GM19025 (cell line): ENCODE data around the gene SHISAL1.

Source experiments
- ATAC-seq: cut with Tn5 transposase; IDR thresholded peaks from one replicate; pipeline ENCODE4 v1.9.1; 2021; ENCODE audit warnings: mild to moderate bottlenecking, low read depth, moderate library complexity; ENCODE audit not compliant: unreplicated experiment

Gene SHISAL1

DNA sequence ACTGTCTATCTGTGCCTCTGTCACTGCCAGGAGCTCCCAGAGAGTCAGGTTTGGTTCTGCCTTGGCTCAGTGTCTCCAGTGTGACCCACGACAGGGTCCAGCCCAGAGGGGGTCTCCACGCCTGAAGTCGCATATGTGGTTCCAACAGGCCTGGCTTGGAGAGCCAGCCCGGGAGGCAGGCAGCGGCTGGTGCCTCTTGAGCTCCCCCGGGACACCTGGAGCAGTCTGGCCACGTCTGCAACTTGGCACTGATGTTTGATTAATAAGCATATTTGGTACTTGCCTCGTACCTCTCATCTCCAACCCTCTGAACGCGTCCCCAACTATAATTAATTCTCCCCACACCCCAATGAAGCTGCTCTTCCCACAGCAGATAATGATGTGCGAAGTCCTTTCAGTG lies 31.7 kb upstream of the SHISAL1 start:
- ATAC-seq = no peak

DNA sequence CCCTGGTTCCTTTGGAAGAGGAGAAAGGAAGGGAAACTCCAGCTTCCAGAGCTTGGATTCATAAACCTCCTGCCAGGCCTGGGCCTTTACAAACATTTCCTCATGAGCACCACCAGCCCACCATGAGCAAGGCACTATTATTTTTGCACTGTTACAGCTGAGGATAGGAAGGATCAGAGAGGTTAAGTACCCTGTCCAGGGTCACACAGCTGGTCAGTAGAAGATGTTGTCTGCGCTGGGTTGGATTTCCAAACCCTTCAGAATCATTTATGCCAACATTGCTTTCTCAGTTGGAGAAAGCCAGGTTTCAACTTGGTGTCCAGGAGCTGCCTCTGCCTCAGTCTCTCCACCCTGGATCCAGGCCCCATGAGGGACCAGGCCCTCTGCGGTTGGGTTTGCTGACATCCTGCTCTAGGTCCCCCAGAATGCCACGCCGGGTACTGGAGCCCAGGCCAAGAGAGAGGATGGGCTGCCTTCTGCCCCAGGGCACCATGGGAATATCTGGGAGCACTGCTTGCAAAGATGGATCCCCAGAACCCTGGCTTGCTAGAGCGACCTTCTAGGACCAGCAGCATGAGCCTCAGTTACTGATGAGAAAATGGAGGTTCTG lies 29.7 kb upstream of the SHISAL1 start:
- ATAC-seq = no peak

DNA sequence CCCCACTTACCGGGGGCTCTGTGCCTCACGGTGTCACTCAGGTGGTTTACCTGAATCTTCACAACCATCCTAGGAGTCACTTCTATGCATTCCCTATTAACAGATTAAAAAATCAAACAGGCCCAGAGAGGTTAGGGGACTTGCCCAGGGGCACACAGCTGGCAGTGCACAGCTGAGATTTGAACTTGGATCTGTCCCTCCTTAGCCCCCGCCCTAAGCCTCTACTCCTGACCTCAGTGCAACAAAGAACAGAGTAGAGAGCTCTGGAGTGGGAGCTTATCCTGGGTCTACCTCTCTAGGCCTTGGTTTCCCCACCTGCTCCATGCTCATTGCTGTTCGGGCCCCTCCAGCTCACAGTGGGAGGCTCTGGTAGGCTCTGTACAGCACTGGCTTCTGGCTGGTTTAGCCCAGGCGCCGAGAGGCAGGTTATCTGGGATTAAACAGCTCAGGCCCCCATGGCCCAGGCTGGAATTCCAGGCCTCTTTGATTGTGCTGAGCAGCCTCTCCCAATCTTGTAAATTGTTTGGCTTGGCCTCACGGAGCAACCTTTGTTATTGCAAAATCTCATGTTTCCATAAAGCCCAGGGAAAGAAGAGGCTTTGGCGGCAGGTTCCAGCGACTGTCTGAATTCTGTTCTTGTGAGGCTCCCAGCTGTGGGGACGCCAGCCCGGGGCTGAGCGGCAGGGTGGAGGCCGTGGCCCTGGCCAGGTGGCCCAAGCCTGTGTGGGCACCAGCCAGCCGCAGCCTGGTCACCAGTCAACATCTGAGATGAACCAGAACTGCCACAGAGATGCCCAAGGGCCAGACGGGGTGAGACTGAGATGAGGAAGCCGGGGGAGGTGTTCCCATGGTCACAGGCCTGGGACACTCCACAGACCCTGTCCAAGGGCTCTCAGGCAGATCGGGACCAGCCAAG lies 28.9 kb upstream of the SHISAL1 start:
- ATAC-seq = no peak

DNA sequence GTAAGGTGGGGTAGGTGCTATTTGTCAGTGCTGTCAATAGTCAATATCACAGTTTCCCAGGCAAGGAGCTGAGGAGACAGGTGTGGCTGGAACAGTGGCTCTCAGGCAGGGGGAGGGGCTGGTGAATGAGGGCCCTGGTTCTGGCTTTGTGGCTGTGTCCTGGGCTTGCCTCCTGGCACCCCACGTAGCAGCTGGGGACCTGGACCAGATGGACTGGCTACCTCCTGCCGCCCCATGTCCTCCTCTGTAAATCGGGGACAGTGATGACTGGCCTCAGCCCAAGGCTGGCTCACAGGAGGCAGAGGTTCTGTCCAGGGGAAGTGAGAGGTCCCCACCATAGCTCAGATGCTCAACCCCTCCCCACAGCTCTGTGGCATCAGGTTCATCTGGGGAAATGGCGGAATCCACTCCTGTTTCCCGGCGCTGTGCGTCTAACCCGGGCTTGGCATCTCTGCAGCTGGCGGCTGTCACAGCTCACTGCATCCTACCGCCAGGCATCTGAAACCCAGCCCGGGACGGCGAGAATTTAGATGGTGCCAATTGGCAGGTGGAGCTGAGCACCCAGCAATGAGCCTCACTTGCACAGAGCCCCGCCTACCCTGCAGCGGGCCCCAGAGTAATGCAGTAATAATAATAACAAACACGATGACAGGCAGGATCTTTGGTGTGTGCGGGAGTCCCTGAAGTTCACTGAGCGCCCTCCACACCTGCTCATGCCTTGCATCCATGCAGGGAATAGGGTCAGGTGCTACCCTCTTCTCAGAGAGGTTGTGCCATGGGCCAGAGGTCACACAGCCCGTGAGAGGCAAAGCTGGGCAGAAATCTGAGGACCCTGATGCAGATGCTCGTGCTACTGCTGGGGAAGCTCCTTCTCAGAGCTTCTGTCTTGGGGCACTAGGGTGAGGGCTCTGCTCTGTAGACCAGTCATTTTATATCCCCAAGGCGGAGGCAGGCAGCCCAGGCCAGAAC lies 27.8 kb upstream of the SHISAL1 start:
- no peak for ATAC-seq

DNA sequence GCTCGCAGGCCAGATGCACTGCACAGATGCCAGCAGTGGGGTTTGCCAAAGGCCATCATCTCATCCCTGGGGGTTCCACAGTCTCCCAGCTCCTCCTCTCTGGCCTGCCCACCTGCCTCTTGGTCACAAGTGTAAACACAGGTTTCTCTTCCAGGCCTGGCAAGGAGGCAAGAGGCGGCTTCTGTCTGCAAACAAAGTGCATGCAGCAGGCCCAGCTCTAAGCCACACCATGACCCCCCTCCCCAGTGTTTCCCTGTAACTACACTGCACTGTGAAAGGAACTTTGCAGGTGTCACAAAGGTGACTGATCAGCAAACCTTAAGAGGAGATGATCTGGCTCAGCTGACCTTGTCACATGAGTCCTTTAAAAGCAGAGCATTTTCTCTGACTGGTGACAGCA lies 26.2 kb upstream of the SHISAL1 start:
- ATAC-seq = no peak

DNA sequence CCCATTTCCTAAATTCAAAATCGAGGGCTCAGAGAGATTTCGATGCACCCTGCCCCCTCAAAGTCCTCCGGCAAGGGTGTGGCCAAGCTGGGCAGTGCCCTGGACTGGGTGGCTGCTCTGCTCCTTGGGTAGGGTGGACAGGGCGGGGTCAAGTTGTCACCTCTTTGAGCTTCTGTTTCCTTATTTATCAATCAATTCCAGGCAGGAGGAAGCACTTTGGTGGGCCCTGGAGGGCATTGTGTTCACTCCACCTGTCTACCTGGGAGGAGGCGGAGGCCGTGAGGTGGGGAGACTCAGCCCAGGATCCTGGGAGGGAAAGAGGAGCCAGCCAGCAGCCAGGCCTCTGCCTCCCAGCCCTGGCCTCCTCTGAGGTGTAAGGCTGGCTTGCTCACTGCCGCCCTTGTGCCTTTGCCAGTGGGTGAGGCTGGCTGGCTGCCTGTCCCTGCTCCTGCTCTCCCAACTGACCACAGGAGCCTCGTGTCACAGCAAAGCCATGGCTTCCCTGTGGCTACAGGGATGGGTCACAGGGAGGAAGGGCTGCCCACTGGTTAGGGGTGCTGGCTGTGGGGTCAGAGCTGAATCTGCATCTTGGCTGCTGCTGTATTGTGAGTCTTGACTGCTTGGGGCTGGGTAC lies 25.5 kb upstream of the SHISAL1 start:
- ATAC-seq = no peak

DNA sequence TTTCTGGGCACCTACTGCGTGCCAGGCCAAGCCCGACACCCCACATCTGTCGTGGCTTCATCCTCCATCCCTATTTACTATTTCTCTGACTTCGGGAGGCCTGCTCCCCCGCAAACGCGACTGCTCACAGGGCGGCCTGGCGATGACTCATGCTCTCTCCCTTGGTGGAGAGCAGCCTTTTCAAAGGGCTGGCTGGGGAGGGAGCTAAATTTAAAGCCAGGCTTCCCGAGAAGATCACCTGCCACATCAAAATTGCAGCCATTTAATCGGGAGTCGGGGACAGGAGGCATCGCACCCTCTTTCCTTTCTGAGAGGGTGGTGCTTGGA lies 24.9 kb upstream of the SHISAL1 start:
- no peak for ATAC-seq

DNA sequence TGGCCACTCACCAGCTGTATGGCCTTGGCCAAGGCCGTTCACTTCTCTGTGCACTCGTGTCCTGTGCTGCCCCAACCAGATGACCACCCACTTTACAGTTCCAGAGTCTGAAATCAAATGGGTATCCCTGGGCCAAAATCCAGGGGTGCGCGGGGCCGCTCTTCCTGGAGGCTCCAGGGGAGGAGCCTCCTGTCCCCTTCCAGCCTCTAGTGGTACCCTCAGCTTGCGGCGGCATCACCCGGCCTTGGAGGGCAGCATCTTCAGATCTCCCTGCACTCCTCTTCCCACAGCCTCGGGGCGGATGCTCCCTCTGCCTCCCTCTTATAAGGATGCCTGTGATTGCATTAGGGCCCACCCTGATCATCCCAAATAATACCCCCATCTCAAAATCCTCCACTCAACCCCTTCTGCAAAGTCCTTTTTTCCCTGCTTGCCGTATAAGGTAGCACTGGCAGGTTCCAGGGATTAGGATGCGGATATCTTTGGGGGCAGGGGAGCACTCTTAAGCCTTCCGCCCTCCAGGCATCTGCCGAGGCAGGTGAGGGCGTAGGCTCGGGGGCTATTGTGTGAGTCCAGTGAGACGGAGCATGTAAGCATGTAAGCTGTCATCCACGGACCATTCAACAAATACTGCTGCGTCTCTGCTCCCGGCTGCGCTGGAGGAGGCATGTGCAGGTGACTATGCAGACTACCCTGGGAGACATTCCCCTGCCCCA lies 24.4 kb upstream of the SHISAL1 start:
- ATAC-seq = no peak

DNA sequence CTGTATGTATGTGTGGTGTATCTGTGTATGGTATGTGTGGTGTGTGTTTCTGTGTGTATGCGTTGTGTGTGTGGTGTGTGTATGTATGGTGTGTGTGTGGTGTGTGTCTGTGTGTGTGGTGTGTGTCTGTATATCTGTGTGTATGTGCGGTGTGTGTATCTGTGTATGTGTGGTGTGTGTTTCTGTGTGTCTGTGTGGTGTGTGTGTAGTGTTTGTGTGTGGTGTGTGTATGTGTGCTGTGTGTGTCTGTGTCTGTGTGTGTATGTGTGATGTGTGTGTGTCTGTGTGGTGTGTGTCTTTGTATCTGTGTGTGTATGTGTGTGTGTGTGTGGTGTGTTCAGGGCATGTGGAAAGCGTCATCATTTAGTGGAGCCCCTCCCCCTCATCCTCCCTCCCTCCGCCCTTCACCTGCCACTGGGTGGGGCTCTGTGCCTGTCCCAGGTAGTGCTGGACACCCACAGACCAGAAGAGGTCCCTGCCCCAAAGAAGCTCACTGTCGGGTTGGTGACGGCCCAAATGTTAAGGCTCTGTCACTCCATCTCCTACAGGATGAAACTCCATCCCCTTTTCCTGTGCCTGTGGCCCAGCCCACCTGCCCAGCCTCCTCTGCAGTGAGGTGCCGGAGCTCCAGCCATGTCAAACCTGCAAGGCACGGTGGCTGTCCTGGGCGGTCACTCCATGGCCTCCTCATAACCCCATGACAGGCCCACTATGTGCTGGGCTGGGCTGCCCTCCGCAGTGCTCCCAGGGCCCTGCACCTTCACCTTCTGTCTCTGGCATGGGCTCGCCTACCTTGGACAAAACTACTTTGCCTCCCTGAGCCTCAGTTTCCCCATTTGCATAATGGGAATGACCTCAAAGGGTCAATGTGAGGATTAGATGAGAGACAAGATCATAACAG lies 23.4 kb upstream of the SHISAL1 start:
- no peak for ATAC-seq

DNA sequence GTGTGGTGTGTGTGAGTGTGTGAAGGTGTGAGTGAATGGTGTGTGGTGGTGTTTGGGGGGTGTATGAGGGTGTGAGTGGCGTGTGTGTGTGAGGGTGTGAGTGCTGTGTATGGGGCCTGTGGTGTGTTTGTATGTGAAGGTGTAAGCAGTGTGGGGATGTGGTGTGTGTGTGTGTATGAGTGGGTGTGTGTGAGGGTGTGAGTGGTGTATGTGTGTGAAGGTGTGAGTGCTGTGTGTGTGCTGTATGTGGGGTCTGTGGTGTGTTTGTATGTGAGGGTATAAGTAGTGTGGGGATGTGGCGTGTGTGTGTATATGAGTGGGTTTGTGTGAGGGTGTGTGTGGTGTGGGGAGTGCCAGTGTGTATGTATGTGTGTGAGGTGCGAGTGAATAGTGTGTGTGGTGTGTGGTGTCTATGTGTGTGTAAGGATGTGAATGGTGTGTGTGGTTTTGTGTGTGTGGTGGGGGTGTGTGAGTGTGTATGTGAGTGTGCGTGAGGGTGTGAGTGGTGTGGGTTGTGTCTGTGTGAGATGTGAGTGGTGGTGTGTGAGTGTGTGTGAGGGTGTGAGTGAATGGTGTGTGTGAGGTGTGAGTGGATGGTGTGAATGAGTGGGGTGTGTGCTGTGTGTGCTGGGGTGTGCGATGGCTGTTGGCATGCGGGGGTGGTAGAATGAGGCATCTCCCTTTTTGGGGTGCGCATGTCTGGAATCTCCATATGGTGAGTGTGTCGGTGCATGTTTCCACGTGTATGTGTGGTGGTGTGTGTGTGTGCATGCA lies 22.5 kb upstream of the SHISAL1 start:
- ATAC-seq = no peak

DNA sequence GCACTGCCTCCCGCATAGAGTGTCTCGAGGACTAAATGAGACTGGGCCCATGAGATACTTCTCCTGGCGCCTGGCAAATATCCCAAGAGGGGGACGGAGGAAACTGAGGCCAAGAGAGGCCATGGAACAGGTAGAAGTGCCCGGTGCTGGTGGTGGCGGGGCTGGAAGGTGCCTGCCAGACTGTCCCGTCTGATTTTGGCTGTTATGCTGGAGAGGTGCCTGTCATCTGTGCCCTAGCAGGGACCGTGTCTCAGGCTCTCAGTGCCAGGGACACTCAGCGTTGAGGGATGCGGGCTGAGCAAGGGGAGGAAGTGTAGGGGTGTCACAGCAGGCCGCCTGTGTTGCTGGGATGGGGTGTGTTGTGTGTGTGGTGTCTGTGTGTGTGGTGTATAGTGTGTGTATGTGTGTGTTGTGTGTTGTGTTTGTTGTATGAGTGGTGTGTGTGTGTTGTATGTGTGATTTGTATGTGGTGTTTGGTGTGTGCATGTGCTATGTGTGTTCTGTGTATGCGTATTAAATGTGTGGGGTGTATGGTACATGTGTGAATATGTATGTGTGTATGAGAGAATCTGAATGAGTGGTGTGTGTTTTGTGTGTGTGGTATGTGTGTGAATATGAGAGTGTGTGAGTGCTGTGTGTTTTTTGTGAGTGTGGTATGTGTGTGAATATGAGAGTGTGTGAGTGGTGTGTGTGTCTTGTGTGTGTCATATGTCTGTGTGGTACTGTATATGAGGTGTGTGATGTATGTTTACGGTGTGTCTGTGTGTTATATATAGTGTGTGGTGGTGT lies 21.3 kb upstream of the SHISAL1 start:
- ATAC-seq = no peak

DNA sequence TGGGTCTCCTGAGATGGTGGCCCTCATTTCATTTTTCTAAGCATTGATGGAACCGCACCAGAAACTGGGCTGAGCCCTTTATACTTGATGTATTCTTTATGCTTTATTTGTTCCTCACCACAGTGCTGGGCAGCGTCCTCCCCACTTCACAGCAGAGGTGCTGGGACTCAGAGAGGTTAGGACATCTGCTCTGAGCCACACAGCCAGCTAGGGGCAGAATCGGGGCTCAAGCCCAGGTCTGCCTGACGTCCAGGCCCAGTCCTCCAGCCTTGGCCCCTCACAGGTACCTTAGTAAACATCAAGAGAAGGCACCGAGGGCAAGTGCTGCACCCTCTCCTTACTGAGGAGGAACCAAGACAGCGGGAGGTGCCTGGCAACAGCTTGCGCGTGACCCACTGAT lies 20.2 kb upstream of the SHISAL1 start:
- no peak for ATAC-seq

DNA sequence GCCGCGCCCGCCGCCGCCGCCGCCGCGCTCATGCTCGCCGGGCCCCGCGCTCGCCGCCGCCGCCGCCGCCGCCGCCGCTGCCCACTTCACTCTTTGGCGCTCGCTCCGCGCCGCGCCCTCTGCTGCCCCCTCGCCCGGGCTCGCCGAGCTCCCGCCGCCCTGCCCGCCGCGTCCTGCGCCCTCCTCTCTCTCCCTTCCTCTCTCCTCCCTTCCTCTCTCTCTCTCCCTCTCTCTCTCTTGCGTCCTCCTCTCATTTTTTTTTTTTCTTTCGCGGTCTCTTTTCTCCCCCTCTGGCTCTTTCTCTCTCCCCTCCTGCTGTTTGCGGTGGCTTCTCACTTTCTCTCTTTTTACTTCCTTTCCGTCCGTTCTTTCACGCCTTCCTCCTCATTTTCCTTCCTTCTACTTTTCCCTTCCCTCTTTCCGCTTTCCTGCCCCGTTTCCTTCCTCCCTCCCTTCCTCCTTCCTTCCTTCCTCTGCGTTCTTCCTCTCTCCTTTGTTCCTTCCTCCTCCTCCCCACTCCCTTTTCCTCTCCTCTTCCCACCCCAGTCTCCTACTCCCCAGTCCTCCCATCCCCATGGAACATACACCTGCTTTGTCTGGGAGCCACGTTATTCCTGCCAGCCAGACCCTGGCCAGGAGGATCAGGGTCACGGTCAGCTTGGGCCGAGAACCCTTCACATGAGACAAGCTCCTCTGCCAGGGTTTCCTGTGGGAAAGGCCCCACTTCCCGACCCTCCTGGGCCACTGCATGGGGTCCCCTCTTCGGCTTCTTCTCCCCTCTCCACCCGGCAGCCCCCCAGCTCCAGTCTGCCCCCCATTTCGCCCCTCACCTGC lies 19.3 kb upstream of the SHISAL1 start:
- no peak for ATAC-seq

DNA sequence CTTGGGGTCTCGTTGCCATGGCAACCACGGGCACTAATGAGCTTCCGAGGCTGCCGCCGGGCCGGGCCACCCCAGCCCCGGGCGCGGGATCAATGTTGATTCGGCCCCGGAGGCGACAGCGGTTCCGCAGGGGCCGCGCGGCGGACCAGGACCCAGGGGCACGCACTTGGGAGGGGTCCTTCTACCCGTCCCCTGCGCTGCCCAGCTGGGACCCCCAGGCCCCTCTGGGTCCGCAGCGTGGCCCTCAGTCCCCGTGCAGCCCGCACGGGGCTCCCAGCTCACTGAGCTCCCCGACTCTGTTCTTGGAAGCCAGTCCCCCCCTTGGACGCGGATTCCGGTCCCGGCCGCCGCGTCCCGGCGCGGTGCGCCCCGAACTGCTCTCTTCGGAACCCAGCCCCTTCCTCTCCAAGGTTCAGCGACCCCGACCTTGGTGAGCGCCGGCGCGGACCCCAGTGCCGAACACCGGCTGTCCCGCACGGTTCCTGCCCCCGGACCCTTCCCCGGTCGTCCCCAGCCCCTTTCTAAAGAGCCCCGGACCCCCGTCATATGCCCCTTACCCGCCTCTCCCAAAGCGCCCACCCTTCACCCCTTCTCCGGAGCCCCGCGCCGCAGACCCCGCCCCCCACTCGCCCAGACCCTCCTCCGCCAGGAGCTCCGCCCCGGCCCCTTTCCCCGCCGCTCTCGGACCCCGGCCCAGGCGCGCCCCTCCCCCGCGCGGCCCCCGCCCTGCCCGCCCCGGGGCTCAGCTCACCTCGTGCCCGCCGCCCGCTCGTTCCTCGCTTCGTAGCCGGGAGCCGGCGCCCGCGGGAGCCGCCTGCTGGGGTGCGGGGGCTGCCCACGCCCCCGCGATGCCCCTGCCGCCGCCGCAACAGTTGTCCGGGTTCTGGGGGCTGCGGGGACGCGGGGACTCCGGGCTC lies 18.3 kb upstream of the SHISAL1 start:
- no peak for ATAC-seq

DNA sequence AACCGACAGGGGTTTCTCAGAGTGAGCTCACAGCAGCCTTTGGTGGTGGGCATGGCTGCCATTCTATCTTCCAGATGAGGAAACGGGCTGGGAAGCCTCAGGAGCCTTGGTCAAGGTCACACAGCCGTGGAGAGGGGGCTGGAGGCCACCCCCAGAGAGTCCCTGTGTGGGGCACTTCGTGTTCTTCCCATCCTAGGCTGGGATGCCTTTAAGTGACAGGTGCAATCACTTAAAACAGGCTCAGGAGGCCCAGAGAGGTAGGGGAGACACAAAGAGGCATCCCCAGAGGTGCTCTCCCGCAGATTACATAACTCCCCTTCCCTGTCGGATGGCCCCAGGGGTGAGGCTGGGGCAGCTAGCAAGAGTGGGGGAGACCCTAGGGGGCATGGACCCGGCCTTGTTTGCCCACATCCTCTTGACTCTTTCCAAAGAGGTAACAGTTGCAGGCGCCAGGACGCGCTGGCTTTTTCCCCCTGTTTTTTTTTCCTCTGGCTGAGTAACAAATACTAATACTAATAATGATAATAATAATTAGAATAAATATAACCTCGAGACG lies 17.5 kb upstream of the SHISAL1 start:
- ATAC-seq = no peak
